Right renal pelvis (tissue), 4 donors: ENCODE data around the gene FAM81A. TPM values are rescaled to one million over a fixed set of nuclear protein-coding genes. Genes with fewer than 3 reads are reported as not detected.

Experiments
- DNase-seq, 4 donors: peaks; one replicate each; pipeline ENCODE4 v3.0.0-alpha.2; 2013; ENCODE audit warnings: low read depth in 4 of 4, low spot score in 3 of 4, missing footprints in 1 of 4
- polyA plus RNA-seq, 4 donors: library from polyadenylated mRNA; unstranded; fragments of 120-200 nt; gene quantifications; one replicate each; pipeline ENCODE4 v1.2.1, GENCODE V29; 2013; ENCODE audit not compliant: insufficient read length in 4 of 4

FAM81A gene
- polyA plus RNA-seq, 4 donors, result 19.9 to 24.3 (median 23.2) TPM

DNA sequence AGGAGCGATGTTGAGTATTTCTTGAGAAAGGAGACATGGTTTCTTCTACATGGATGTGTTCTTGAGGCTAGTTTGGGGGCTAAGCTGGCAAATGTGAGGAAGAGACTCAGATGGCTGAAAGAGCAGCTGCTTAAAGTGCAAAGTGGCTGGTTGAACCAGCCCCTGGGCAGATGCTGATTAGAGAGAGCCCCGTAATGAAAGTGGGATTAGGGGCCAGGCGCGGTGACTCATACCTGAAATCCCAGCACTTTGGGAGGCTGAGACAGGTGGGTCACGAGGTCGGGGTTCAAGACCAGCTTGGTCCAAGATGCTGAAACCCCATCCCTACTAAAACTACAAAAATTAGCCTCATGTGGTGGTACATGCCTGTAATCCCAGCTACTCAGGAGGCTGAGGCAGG, 98.6 kb downstream of the FAM81A start:
- no peak for DNase-seq

DNA sequence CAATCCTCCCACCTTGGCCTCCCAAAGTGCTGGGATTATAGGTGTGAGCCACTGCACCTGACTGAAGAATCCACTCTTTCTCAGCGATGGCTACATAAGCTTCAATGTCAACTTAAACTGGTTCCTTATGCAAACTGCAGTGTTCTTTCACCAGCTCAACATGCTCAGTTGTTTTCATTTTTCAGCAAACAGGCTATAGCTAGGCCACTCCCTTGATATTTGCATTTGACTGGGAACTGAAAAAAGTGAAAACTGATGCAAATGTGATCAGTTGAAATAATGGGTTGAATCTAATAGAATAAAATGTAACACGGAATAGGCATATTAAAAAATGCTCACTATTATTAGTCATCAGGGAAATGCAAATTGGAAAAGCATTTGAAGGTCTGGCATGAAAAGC, 99.4 kb downstream of the FAM81A start:
- no peak for DNase-seq

DNA sequence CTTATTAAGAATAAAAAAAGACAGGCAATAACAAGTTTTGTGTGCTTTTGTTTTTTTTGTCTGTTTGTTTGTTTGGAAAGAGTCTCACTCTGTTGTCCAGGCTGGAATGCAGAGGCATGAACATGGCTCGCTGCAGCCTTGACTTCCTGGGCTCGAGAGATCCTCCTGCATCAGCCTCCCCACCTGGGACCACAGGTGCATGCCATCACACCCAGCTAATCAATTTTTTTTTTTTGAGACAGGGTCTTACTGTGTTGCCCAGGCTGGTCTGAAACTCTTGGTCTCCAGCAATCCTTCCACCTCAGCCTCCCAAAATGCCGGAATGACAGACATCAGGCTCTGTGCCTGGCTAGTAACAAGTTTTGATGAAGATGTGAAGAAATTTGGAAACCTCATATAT, 100.5 kb downstream of the FAM81A start:
- DNase-seq, result no peak

DNA sequence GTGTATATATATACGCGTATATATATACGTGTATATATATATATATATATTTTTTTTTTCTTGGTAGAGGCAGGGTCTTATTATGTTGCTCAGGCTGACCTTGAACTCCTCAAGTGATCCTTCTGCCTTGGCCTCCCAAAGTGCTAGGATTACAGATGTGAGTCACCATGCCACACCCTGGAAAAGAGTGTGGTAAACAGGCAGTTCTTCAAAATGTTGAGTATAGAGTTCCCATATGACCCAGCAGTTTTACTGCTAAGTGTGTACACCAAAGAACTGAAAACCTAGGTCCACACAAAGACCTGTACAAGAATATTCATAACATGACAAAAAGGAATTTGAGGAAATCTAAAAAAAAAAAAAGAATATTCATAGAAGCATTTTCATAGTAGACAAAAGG, 101.8 kb downstream of the FAM81A start:
- no peak for DNase-seq

DNA sequence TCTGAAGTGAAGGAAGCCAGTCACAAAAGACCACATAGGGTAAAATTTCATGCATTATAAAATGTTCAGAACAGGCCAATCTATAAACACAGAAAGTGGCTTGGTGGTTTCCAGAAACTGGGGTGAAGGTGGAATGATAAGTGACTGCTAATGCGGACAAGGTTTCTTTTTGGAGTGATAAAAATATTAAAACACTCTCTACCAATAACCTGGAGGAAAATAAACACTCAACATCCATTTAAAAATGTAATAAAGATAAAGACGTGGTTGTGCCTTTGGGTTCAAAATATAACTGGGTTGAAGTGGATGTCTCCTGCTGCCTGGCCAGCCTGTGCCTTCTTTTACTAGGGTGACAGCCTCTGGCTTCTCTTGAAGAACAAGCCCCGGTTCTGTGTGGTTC, 102.7 kb downstream of the FAM81A start:
- DNase-seq, result no peak

DNA sequence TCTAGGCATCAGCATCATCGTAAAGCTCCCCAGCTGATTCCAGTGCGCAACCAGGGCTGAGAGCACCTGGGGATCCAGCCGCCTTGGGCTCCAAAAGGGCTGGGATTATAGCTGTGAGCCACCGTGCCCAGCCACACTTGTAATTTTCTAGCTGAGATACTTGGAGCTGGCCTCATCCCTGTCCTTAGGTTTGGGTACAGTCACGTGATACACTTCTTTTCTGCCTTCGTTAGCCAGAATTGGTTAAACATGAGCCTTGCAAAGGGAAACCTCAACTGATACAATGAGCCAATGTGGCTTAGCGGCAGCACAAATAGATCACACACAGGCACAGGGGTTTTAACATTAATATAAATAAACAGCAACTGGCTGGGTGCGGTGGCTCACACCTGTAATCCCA, 103.8 kb downstream of the FAM81A start:
- no peak for DNase-seq

DNA sequence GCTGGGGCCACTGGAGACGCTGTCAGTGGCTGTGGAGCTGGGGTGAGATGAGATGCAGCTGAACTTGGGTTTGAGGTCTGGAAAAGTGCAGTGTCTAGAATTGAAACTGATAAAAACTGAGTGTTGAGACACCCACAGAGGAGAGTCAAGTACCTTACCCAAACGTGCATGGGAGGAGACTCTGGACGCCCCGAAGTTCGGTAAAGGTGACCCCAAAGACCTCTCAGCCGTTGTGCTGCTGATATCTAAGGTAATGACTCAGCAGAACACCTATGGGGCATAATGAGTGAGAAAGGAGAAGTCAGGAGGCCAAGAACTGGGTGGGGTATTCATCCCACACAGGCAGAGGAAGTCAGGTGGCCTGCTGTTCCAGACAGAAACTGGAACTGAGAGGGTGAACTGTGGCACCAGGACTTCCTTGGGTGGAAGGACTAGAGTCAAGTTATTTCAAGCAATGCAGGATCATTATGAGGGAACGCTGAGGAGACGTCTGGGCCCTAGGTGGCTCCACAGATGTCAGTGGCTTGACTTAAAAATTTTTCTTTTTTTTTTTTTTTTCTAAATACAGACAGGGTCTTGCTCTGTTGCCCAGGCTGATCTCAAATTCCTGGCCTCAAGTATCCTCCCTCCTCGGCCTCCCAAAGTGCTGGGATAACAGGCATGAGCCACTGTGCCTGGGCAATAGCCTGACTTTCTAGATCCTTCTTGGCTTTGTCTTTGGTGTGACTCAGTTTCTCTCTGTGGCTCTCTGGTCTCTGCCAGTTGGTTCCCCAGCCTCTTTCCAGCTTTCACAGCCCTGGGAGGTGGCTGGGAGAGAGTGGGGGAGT, 105.9 kb downstream of the FAM81A start:
- DNase-seq, result no peak

DNA sequence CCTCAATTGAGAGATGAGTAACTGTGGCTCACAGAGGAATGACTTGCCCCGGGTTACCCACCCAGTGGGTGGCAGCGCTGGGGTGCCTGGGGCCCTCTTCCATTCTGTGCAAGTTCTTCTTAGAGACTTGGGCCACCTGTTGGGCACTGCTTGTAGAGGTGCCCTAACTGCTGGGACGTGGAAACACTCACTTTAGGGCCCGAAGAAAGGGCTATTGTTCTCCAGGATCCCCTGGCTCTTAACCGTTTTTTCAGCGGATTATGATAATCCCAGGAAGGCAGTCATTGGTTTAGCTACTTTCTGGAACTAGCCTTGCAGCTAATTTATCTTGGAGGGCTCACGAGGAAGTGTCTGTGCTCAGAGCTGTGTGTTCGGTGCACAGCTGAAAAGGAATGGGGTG, 107.6 kb downstream of the FAM81A start:
- no peak for DNase-seq

DNA sequence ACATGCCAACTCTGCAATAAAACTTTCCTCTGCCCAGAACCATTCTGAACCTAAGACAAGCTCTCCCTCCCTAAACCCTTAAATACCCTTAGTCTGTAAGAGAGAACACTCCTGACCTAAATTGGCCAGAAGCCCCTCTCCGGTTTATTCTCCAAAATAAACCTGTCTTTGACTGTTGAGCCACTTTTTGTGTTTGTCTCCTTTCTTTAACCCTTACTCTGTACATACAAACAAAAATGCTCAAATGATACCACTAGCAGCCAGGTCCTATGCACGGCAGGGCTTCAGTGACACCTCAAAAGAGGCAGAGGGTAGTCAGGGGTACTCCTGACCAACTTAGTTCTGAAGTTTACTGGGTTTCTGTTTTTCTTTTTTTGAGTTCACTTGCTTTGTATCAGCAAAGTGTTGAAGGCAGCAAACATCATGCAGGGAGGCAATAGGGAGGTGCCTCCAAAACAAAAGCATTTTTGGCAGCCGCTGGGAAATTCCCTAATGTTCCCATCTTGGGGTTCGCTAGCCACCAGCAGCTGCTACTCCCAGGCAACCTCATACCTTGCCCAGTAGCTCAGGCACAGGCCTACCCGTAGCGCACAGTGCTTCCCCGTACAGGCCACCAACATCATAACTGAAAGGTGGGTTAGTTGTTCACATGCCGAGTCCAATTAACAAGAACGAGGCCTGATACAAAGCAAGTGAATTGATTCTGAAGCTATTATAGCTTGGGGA, 110.7 kb downstream of the FAM81A start:
- DNase-seq, result no peak

DNA sequence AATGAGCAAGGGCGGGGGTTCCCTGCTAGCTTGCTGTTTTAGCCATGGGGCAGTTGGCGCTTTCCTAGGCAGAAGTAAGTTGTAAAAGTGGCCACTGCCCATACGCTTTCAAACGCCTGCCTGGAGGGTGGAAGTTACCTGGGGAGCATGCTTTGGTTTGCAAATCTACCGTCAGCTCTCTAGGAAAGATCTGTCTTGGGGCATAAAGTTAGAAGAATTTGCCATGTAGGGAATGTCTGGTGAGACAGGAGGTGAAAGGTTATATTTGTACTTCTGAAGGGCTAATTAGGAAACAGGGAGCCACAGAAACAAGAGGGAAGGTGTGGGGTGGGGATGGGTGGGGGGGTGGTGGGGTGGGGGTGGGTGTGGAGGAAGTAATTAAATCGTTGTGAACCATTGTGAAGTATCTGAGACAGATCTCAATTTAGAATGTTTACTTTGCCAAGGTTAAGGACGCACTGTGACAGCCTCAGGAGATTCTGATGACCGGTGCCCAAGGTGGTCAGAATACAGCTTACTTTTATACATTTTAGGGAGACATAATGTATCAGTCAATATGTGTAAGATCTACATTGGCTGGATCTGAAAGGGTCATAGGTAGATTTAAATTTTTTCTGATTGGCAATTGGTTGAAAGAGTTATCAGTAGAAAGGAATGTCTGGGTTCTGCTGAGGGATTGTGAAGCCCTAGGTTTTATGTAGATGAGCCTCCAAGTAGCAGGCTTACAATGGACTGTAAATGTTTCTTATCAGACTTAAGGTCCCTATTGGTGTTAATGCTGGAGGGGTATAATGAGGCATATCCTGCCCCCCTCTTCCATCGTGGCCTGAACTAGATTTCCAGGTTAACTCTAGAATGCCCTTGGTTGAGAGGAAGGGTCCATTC, 111.6 kb downstream of the FAM81A start:
- no peak for DNase-seq

DNA sequence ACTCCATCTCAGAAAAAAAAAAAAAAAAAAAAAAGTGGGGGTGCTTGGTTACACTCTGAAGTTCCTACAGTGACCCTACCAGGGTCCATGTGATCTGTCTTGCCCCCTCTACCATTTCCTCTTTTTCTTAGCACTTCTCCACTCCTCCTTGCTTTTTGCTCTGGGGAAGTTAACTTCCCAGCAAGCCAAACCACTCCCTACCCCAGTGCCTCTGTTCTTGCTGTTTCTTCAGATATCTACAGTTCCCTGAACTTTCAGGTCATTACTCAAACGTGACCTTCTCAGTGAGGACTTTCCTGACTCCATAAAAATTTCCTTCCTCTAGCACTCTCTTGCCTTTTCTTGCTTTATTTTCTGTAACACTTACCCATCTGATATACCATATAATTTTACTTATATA, 112.5 kb downstream of the FAM81A start:
- no peak for DNase-seq

DNA sequence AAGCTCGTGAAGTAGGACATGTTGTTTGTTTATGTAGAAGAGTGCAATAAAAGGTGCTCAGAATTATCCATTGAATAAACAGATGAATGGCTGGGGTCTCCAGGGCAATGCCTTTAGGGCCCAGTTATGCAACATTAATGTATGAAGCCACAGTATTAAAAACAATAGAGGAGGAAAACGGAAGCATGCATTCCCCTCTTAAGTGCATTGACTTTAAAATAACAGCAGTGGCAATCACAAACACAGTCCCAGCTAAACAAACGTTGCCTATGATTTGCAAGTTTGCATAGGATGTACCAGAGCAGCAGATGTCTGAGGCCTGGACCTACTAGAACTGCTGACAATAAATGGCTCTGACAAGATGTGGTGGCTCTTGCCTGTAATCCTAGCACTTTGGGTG, 113.0 kb downstream of the FAM81A start:
- no peak for DNase-seq

DNA sequence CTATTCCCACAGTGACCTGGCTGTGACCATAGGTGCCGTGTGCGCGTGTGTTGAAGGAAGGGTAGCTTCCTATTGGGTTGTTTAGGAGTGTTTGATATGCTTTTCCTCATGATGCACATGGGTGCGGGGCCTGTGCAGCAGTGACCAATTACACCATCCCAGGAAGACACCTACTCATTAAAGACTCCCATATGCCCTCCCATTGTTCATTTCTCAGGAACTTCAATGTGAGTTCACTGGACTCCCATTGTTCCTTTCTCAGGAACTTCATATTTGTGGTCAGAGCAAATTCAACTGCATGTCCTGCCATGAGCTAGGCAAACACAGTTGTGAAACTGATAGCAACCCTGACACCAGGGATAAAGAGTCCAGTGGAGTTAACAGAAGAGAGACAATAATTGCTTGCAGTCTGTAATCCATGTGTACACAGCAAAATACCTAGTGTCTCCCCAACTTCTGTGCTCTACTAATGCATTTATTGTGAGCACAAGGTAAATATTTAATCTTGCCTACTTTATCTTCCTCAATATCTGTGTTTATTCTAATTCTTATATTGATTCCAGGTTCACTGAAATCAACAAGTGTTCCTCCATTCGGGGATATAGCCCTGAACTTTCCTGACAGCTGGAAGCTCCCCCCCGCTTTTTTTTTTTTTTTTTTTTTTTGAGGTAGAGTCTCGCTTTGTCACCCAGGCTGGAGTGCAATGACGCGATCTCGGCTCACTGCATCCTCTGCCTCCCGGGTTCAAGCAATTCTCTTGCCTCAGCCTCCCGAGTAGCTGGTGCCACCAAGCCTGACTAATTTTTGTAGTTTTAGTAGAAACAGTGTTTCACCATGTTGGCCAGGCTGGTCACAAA, 116.1 kb downstream of the FAM81A start:
- no peak for DNase-seq

DNA sequence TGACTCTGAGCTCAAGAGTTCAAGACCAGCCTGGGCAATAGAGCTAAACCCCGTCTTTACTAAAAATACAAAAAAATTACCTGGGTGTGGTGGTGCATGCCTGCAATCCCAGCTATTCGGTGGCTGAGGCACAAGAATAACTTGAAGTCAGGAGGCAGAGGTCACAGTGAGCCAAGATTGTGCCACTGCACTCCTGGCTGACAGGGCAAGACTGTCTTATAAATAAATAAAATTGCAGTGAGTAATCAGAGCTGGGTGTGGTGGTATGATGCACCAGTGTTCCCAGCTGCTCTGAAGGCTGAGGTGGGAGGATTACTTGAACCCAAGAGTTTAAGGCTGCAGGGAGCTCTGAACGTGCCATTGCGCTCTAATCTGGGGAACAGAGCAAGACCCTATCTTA, 117.7 kb downstream of the FAM81A start:
- DNase-seq, result no peak

DNA sequence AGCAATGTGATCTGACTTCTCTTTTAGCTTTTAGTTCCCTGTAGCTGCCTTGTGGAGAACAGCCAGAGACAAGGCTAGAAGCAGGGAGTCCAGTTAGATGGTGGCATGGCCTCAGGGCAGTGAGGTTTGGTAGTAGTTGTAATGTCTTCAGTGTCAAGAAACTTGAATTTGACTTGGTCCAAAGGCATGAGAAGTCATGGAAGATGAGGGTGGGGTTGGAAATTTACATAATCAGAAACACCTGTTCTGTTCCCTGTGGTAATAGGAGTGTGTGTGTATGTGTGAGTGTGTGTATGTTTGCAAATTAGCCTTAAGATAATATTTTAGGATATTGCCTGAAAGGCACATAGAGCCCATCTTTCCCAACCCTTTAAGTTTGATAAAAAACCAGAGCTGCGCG, 118.4 kb downstream of the FAM81A start:
- DNase-seq, result no peak

DNA sequence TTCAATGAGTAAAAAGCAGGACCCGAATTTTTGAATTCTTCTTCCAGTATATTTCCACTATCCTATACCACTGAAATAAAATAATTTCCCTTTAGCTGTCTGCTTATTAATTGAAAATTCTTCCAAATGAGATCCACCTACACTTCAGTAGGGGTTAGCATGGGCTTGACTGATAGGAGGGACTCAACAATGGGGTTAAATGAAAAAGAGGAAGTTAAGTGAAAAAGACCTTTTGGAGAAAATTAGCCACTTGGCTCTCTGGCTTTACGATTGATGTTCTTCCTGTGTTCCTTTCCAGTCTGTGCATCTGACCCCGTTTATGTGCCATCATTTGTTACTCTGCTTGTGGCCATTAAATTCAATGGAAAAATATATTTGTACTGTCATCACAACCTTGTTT, 119.6 kb downstream of the FAM81A start:
- DNase-seq, result no peak

DNA sequence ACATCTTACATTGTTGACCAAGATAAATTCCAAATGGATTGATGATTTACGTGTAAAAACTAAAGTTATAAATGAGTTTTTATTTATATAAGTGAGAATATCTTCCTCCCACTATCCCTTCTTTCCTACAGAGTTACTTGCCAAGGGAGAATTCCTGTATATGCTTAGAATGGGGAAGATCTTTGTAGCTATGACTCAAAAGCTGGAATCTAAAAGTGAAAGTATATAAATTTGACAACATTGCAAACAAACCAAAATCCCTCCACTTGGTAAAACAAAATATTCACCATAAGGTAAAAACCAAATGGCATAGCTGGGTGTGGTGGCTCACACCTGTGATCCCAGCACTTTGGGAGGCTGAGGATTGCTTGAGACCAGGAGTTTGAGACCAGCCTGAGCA, 120.9 kb downstream of the FAM81A start:
- no peak for DNase-seq

DNA sequence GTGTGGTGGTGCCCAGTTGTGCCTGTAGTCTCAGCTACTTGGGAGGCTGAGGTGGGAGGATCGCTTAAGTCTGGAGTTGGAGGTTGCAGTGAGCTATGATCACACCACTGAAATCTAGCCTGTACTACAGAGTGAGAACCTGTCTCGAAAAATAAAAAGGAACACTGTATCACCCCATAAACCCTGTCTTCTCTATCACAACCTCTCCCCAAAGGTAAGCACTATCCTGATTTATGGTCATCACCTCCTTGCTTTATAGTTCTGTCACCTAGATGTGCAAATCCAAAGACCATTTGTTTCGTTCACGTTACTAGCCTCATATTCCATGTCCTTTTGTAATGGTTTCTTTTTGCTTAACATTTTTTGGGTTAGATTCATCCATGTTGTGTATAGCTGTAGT, 123.6 kb downstream of the FAM81A start:
- DNase-seq, result no peak

DNA sequence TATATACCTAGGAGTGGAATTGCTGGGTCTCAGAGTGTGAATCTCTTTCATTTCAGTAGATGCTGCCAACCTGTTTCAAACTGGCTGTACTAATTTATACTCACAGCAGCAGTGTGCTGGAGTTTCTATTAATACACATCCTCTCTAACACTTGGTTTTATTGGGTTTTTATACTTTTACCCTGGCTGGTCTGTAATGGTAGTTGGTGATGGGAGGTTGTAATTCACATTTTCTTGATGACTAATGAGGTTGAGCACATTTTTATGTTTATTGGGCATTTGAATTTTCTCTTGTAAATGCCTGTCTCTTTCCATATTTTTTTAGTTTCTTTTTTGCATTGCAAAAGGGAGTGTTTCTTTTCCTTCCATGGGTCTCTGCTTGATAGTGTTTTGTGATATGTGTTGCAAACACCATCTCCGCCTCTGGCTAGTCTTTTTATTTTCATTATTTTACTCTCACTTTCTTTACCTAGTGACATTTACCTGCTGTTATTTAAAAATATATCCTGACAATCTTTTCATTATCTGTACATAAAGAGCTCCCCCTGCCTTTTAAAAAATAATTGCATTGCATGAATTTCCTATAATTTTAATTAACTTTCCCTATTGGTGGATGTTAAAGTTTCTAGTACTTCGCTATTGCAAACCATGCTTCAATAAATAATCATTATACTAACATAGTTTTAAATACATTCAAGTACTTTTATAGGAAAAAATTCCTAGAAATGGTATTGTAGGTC, 124.6 kb downstream of the FAM81A start:
- no peak for DNase-seq

DNA sequence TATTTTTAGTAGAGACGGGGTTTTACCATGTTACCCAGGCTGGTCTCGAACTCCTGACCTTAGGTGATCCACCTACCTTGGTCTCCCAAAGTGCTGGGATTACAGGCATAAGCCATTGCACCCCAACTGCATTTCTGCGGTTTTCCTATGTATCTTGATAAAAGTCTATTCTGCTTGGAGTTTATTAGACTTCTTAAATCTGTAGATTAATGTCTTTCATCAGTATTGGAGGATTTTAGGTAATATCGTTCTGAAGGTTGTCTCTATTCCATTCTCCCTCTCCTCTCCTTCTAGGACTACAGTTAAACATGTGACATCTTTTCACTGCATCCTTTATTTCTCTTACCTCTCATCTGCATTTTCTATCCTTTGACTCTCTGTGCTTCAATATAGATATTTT, 127.3 kb downstream of the FAM81A start:
- no peak for DNase-seq
